Activated CD8-positive, alpha-beta memory T cell treated with anti-CD3 and anti-CD28 coated beads, Interleukin-2, amount 10 ng/mL, durations not matched to agents 7 days and 5 days (primary cell): ENCODE measurements around the gene DMKN. TPM values are rescaled to one million over a fixed set of nuclear protein-coding genes. Genes with fewer than 3 reads are reported as not detected.
A peak's percentile ranks its signal among the peaks of the same experiment; 100 is the strongest.
"Not testable (repeated sequence)": the region's sequence is repeated elsewhere in the genome, so short reads cannot be mapped to it uniquely, and the experiment has no call there.

Source experiments
- ATAC-seq: fragments of 150-1000 bp; cut with Tn5 transposase; one replicate; pipeline ENCODE4 v1.10.0; 2021; ENCODE audit warnings: moderate library complexity
- CTCF ChIA-PET: fragments of 350-600 bp; sonication (Branson Sonifier 250); formaldehyde crosslinking; loops from one replicate; lab custom pipeline; 2021; ENCODE audit warnings: antibody characterized with exemption; lab: Charles Lee
- DNase-seq: peaks from one replicate; pipeline ENCODE4 v3.0.0-alpha.2; 2020
- H3K27ac Mint-ChIP-seq: one replicate; pipeline ENCODE4 v1.8.0; 2021; ENCODE audit warnings: mild to moderate bottlenecking, mixed read lengths
- H3K27me3 Mint-ChIP-seq: one replicate; pipeline ENCODE4 v1.8.0; 2021; ENCODE audit warnings: mixed read lengths
- H3K36me3 Mint-ChIP-seq: one replicate; pipeline ENCODE4 v1.8.0; 2021; ENCODE audit warnings: mild to moderate bottlenecking, mixed read lengths
- H3K4me1 Mint-ChIP-seq: one replicate; pipeline ENCODE4 v1.8.0; 2021; ENCODE audit warnings: mixed read lengths
- H3K4me3 Mint-ChIP-seq: one replicate; pipeline ENCODE4 v1.8.0; 2021; ENCODE audit warnings: mild to moderate bottlenecking, moderate library complexity, mixed read lengths
- H3K9me3 Mint-ChIP-seq: one replicate; pipeline ENCODE4 v1.8.0; 2022; ENCODE audit warnings: low read depth, mixed read lengths
- total RNA-seq, 2 experiments: library from RNA; stranded (reverse); gene quantifications; one replicate each; pipeline ENCODE4 v1.2.3, GENCODE V29; 2021

Gene DMKN
- total RNA-seq, 2 experiments from 2014 or later: not detected

- Mint-ChIP-seq H3K9me3 (no peaks in the 10 kb centered on the region), H3K4me1 (peaks cover 3% of the 10 kb centered on the region), H3K36me3 (no peaks in the 10 kb centered on the region), H3K27me3 (peaks cover 19% of the 10 kb centered on the region), H3K27ac (no peak overlapping the region), H3K4me3 (no peak overlapping the region)
- peak; percentile 72 for DNase-seq
- peak; percentile 91 for ATAC-seq
- CTCF ChIA-PET: interaction anchor here (0.7 to 4.5 kb wide), 42 partner anchors 8 to 459 kb away, joined by 3 to 51 read pairs (median 4); partner anchors contain the start of genes FFAR1, FFAR2, FFAR3 and LGI4
Observed at GRCh38 chr19:35495107-35496064, 18.1 kb downstream of the DMKN start.

- CTCF ChIA-PET: interaction anchor here (1.3 to 4.5 kb wide), 5 partner anchors 17 to 141 kb away, joined by 4 to 51 read pairs (median 5); partner anchors contain the start of gene FFAR2
- ATAC-seq (no peak), DNase-seq (no peak)
- no peak overlapping the region for H3K4me3 Mint-ChIP-seq
- no peaks in the 10 kb centered on the region for H3K36me3 Mint-ChIP-seq
- H3K4me1 Mint-ChIP-seq: peaks cover 3% of the 10 kb centered on the region
- no peaks in the 10 kb centered on the region for H3K9me3 Mint-ChIP-seq
- no peak overlapping the region for H3K27ac Mint-ChIP-seq
- peaks cover 19% of the 10 kb centered on the region for H3K27me3 Mint-ChIP-seq
Observed at GRCh38 chr19:35493971-35494370, 19.5 kb downstream of the DMKN start.

GRCh38 chr19:35491836-35492360 is 21.6 kb downstream of the DMKN start:
- CTCF ChIA-PET: interaction anchor here (0.6 to 2.3 kb wide), 4 partner anchors 23 to 424 kb away, joined by 3 to 6 read pairs (median 4); no protein-coding TSS in a partner anchor
- ATAC-seq (no peak), DNase-seq (no peak)
- peaks cover 5% of the 10 kb centered on the region for H3K4me1 Mint-ChIP-seq
- no peaks in the 10 kb centered on the region for H3K36me3 Mint-ChIP-seq
- H3K27me3 Mint-ChIP-seq: peaks cover 24% of the 10 kb centered on the region
- no peak overlapping the region for H3K27ac Mint-ChIP-seq
- no peak overlapping the region for H3K4me3 Mint-ChIP-seq
- no peaks in the 10 kb centered on the region for H3K9me3 Mint-ChIP-seq

- Mint-ChIP-seq H3K9me3 (no peaks in the 10 kb centered on the region), H3K4me1 (peaks cover 5% of the 10 kb centered on the region), H3K27ac (no peak within 1 kb of the TSS), H3K27me3 (peaks cover 34% of the 10 kb centered on the region), H3K4me3 (no peak within 1 kb of the TSS), H3K36me3 (no peaks in the 10 kb centered on the region)
- DNase-seq (no peak), ATAC-seq (no peak)
- CTCF ChIA-PET: interaction anchor here (1.3 to 2.3 kb wide), 2 partner anchors 137 kb away, joined by 3 to 6 read pairs; no protein-coding TSS in a partner anchor
Observed at GRCh38 chr19:35490364-35490763, 23.1 kb downstream of the DMKN start, which contains the start of gene KRTDAP. KRTDAP (minus strand) TSS chr19:35490464; CDS start chr19:35490442, 22 bp downstream.

GRCh38 chr19:35488677-35489076 is 24.8 kb downstream of the DMKN start:
- no peak overlapping the region for H3K4me3 Mint-ChIP-seq
- ATAC-seq (no peak), DNase-seq (no peak)
- peaks cover 2% of the 10 kb centered on the region for H3K4me1 Mint-ChIP-seq
- no peaks in the 10 kb centered on the region for H3K9me3 Mint-ChIP-seq
- no peak overlapping the region for H3K27ac Mint-ChIP-seq
- peaks cover 37% of the 10 kb centered on the region for H3K27me3 Mint-ChIP-seq
- CTCF ChIA-PET: no interaction called here
- no peaks in the 10 kb centered on the region for H3K36me3 Mint-ChIP-seq

- peaks cover 30% of the 10 kb centered on the region for H3K27me3 Mint-ChIP-seq
- no peak overlapping the region for H3K4me3 Mint-ChIP-seq
- no peak for ATAC-seq
- H3K9me3 Mint-ChIP-seq: no peaks in the 10 kb centered on the region
- H3K4me1 Mint-ChIP-seq: peaks cover 2% of the 10 kb centered on the region
- CTCF ChIA-PET: interaction anchor here (1.1 to 1.6 kb wide), 2 partner anchors 8 to 23 kb away, joined by 4 to 13 read pairs; no protein-coding TSS in a partner anchor
- no peaks in the 10 kb centered on the region for H3K36me3 Mint-ChIP-seq
- no peak overlapping the region for H3K27ac Mint-ChIP-seq
- DNase-seq: no peak
Observed at GRCh38 chr19:35487656-35488182, 25.7 kb downstream of the DMKN start.

GRCh38 chr19:35486268-35486708 is 27.2 kb downstream of the DMKN start:
- no peak overlapping the region for H3K27ac Mint-ChIP-seq
- ATAC-seq: no peak
- H3K9me3 Mint-ChIP-seq: no peaks in the 10 kb centered on the region
- H3K36me3 Mint-ChIP-seq: no peaks in the 10 kb centered on the region
- CTCF ChIA-PET: interaction anchor here (0.9 to 1.9 kb wide), 5 partner anchors 9 to 133 kb away, joined by 3 to 13 read pairs (median 6); no protein-coding TSS in a partner anchor
- H3K27me3 Mint-ChIP-seq: peaks cover 26% of the 10 kb centered on the region
- DNase-seq: no peak
- H3K4me3 Mint-ChIP-seq: no peak overlapping the region
- peaks cover 2% of the 10 kb centered on the region for H3K4me1 Mint-ChIP-seq

GRCh38 chr19:35484252-35485036 is 29.0 kb downstream of the DMKN start:
- DNase-seq (no peak), ATAC-seq (no peak)
- H3K36me3 Mint-ChIP-seq: no peaks in the 10 kb centered on the region
- CTCF ChIA-PET: interaction anchor here (1.9 kb wide), 1 partner anchor 11 kb away, joined by 6 read pairs; no protein-coding TSS in a partner anchor
- H3K27ac Mint-ChIP-seq: no peak overlapping the region
- H3K4me1 Mint-ChIP-seq: peaks cover 2% of the 10 kb centered on the region
- peaks cover 23% of the 10 kb centered on the region for H3K27me3 Mint-ChIP-seq
- no peaks in the 10 kb centered on the region for H3K9me3 Mint-ChIP-seq
- H3K4me3 Mint-ChIP-seq: no peak overlapping the region

GRCh38 chr19:35483089-35483488 is 30.4 kb downstream of the DMKN start:
- no peak for ATAC-seq
- no peak overlapping the region for H3K27ac Mint-ChIP-seq
- CTCF ChIA-PET: no interaction called here
- H3K4me3 Mint-ChIP-seq: no peak overlapping the region
- DNase-seq: no peak
- H3K36me3 Mint-ChIP-seq: no peaks in the 10 kb centered on the region
- H3K27me3 Mint-ChIP-seq: peaks cover 21% of the 10 kb centered on the region
- no peaks in the 10 kb centered on the region for H3K9me3 Mint-ChIP-seq
- peaks cover under 1% of the 10 kb centered on the region for H3K4me1 Mint-ChIP-seq

- Mint-ChIP-seq H3K4me1 (no peaks in the 10 kb centered on the region), H3K36me3 (no peaks in the 10 kb centered on the region), H3K27me3 (peaks cover 5% of the 10 kb centered on the region), H3K9me3 (no peaks in the 10 kb centered on the region), H3K27ac (no peak overlapping the region), H3K4me3 (no peak overlapping the region)
- CTCF ChIA-PET: interaction anchor here (2.2 to 2.3 kb wide), 2 partner anchors 11 to 16 kb away, joined by 6 to 7 read pairs; no protein-coding TSS in a partner anchor
- no peak for ATAC-seq
- no peak for DNase-seq
Observed at GRCh38 chr19:35478794-35479677, 34.4 kb downstream of the DMKN start.

GRCh38 chr19:35476149-35476548 is 37.3 kb downstream of the DMKN start:
- no peaks in the 10 kb centered on the region for H3K9me3 Mint-ChIP-seq
- H3K27me3 Mint-ChIP-seq: peaks cover 5% of the 10 kb centered on the region
- no peaks in the 10 kb centered on the region for H3K4me1 Mint-ChIP-seq
- H3K4me3 Mint-ChIP-seq: no peak overlapping the region
- H3K36me3 Mint-ChIP-seq: no peaks in the 10 kb centered on the region
- DNase-seq: no peak
- CTCF ChIA-PET: no interaction called here
- ATAC-seq: no peak
- no peak overlapping the region for H3K27ac Mint-ChIP-seq

- DNase-seq: not testable (repeated sequence)
Observed at GRCh38 chr19:35474594-35474993, 38.9 kb downstream of the DMKN start.

More at GRCh38 chr19:35474594-35474993, 38.9 kb downstream of the DMKN start:
- CTCF ChIA-PET: interaction anchor here (1.2 to 1.4 kb wide), 2 partner anchors 71 to 122 kb away, joined by 3 to 10 read pairs; no protein-coding TSS in a partner anchor
- H3K36me3 Mint-ChIP-seq, ATAC-seq, H3K4me1 Mint-ChIP-seq, H3K4me3 Mint-ChIP-seq, H3K27ac Mint-ChIP-seq, H3K9me3 Mint-ChIP-seq, H3K27me3 Mint-ChIP-seq: not testable (repeated sequence)
